H9 (cell line): ENCODE data around the gene TUBD1. TPM values are rescaled to one million over a fixed set of nuclear protein-coding genes. Genes with fewer than 3 reads are reported as not detected.

Source experiments
- DNase-seq: peaks from one replicate; pipeline ENCODE4 v3.0.0-alpha.2; 2017
- H2AFZ ChIP-seq: one replicate; pipeline ENCODE4 v1.6.1; 2013; ENCODE audit warnings: mild to moderate bottlenecking, low read length, control low read depth, moderate library complexity
- H2AK5ac ChIP-seq: 2 replicates; pipeline ENCODE4 v1.6.1; 2013; ENCODE audit warnings: low read length, control low read depth, mixed read lengths; ENCODE audit not compliant: insufficient read length
- H2BK120ac ChIP-seq: one replicate; pipeline ENCODE4 v1.6.1; 2013; ENCODE audit warnings: low read depth, mild to moderate bottlenecking, low read length, control low read depth, inconsistent platforms; ENCODE audit not compliant: poor library complexity, severe bottlenecking
- H2BK12ac ChIP-seq: 2 replicates; pipeline ENCODE4 v1.6.1; 2013; ENCODE audit warnings: low read length, control low read depth, mixed read lengths, low read depth; ENCODE audit not compliant: insufficient read length
- H2BK15ac ChIP-seq: 2 replicates; pipeline ENCODE4 v1.6.1; 2013; ENCODE audit warnings: low read depth, low read length, control low read depth
- H2BK20ac ChIP-seq: one replicate; pipeline ENCODE4 v1.6.1; 2013; ENCODE audit warnings: low read depth, mild to moderate bottlenecking, low read length, control low read depth, inconsistent platforms; ENCODE audit not compliant: poor library complexity, severe bottlenecking
- H2BK5ac ChIP-seq: 2 replicates; pipeline ENCODE4 v1.6.1; 2013; ENCODE audit warnings: low read length, control low read depth, mixed read lengths; ENCODE audit not compliant: insufficient read length
- H3K14ac ChIP-seq: 2 replicates; pipeline ENCODE4 v1.6.1; 2013; ENCODE audit warnings: low read length, control low read depth; ENCODE audit not compliant: insufficient read depth
- H3K18ac ChIP-seq: 2 replicates; pipeline ENCODE4 v1.6.1; 2013; ENCODE audit warnings: low read depth, mild to moderate bottlenecking, mixed read lengths, low read length, control low read depth; ENCODE audit not compliant: insufficient read length
- H3K23ac ChIP-seq: 2 replicates; pipeline ENCODE4 v1.6.1; 2013; ENCODE audit warnings: low read length, control low read depth, mixed read lengths, low read depth; ENCODE audit not compliant: insufficient read length
- H3K23me2 ChIP-seq: 2 replicates; pipeline ENCODE4 v1.6.1; 2013; ENCODE audit warnings: low read depth, mild to moderate bottlenecking, mixed read lengths, low read length, control low read depth; ENCODE audit not compliant: insufficient read length, poor library complexity, severe bottlenecking
- H3K27ac ChIP-seq: 2 replicates; pipeline ENCODE4 v1.5.1; 2013; ENCODE audit warnings: low read length, control low read depth, mixed read lengths, low read depth; ENCODE audit not compliant: insufficient read length
- H3K27me3 ChIP-seq: 2 replicates; pipeline ENCODE4 v1.6.1; 2013; ENCODE audit warnings: low read length, control low read depth, inconsistent platforms; ENCODE audit not compliant: insufficient read depth
- H3K4ac ChIP-seq: 2 replicates; pipeline ENCODE4 v1.6.1; 2013; ENCODE audit warnings: low read depth, mild to moderate bottlenecking, control low read depth, inconsistent platforms, low read length, moderate library complexity
- H3K4me1 ChIP-seq: 2 replicates; pipeline ENCODE4 v1.6.1; 2013; ENCODE audit warnings: low read length, control low read depth, inconsistent platforms; ENCODE audit not compliant: insufficient read depth
- H3K4me2 ChIP-seq: 2 replicates; pipeline ENCODE4 v1.6.1; 2013; ENCODE audit warnings: low read length, control low read depth, mixed read lengths; ENCODE audit not compliant: insufficient read length, insufficient read depth
- H3K56ac ChIP-seq: 2 replicates; pipeline ENCODE4 v1.6.1; 2013; ENCODE audit warnings: low read depth, mild to moderate bottlenecking, mixed read lengths, low read length, control low read depth; ENCODE audit not compliant: insufficient read length
- H3K79me1 ChIP-seq: 2 replicates; pipeline ENCODE4 v1.6.1; 2013; ENCODE audit warnings: low read depth, mild to moderate bottlenecking, moderate library complexity, low read length, control low read depth, inconsistent platforms; ENCODE audit not compliant: insufficient read depth, poor library complexity, severe bottlenecking
- H3K79me2 ChIP-seq: 2 replicates; pipeline ENCODE4 v1.6.1; 2013; ENCODE audit warnings: low read length, control low read depth, inconsistent platforms; ENCODE audit not compliant: insufficient read depth
- H3K9ac ChIP-seq: 2 replicates; pipeline ENCODE4 v1.6.1; 2013; ENCODE audit warnings: low read length, control low read depth, mixed read lengths; ENCODE audit not compliant: insufficient read length; ENCODE audit errors: extremely low read depth
- H3K9me3 ChIP-seq: one replicate; pipeline ENCODE4 v1.6.1; 2013; ENCODE audit warnings: low read depth, low read length, inconsistent platforms; ENCODE audit not compliant: control insufficient read depth
- H3T11ph ChIP-seq: one replicate; pipeline ENCODE4 v1.6.1; 2013; ENCODE audit warnings: mild to moderate bottlenecking, low read length, control low read depth, inconsistent platforms
- H4K20me1 ChIP-seq: one replicate; pipeline ENCODE4 v1.6.1; 2013; ENCODE audit not compliant: control insufficient read depth, insufficient read length, insufficient read depth
- H4K5ac ChIP-seq: 2 replicates; pipeline ENCODE4 v1.6.1; 2013; ENCODE audit warnings: low read depth, mild to moderate bottlenecking, mixed read lengths, low read length, control low read depth; ENCODE audit not compliant: insufficient read length
- H4K8ac ChIP-seq: replicated peaks from 2 replicates; pipeline ENCODE4 v1.6.1; 2013; ENCODE audit warnings: low read length, control low read depth, mixed read lengths, low read depth; ENCODE audit not compliant: insufficient read length
- H4K91ac ChIP-seq: 2 replicates; pipeline ENCODE4 v1.6.1; 2013; ENCODE audit warnings: low read depth, mild to moderate bottlenecking, moderate library complexity, mixed read lengths, low read length, control low read depth; ENCODE audit not compliant: insufficient read length
- H3K27ac Mint-ChIP-seq, 3 experiments: 2 replicates in 2 of 3; 3 replicates in 1 of 3; pipeline ENCODE4 v1.8.0; 2020 to 2021; ENCODE audit warnings: mixed read lengths in 3 of 3, mild to moderate bottlenecking in 1 of 3, moderate library complexity in 1 of 3
- H3K27me3 Mint-ChIP-seq: 2 replicates; pipeline ENCODE4 v1.8.0; 2021; ENCODE audit warnings: low read depth, mild to moderate bottlenecking, moderate library complexity, mixed read lengths
- H3K36me3 Mint-ChIP-seq, 3 experiments: 2 replicates in 2 of 3; 3 replicates in 1 of 3; pipeline ENCODE4 v1.8.0; 2020 to 2021; ENCODE audit warnings: low read depth in 3 of 3, mixed read lengths in 3 of 3; ENCODE audit not compliant: insufficient read depth in 1 of 3
- H3K4me1 Mint-ChIP-seq, 2 experiments: 2 replicates each; pipeline ENCODE4 v1.8.0; 2020; ENCODE audit warnings: mixed read lengths in 2 of 2
- H3K4me3 Mint-ChIP-seq, 2 experiments: 2 replicates in 1 of 2; 3 replicates in 1 of 2; pipeline ENCODE4 v1.8.0; 2020 to 2021; ENCODE audit warnings: mild to moderate bottlenecking in 2 of 2, mixed read lengths in 2 of 2, moderate library complexity in 1 of 2
- H3K9me3 Mint-ChIP-seq, 2 experiments: 2 replicates in 1 of 2; 3 replicates in 1 of 2; pipeline ENCODE4 v1.8.0; 2020; ENCODE audit warnings: mild to moderate bottlenecking in 2 of 2, mixed read lengths in 2 of 2, moderate library complexity in 1 of 2
- CTCF ChIP-seq: fragments of 200-600 bp; sonication (generic); conservative IDR thresholded peaks from 3 replicates; pipeline ENCODE4 v1.8.0; 2021; ENCODE audit warnings: antibody characterized with exemption, mild to moderate bottlenecking
- WGBS: extraction: QIAGEN DNeasy Blood & Tissue Kit; methylation state at CpG from one replicate; pipeline ENCODE4 v1.1.7; 2013; ENCODE audit warnings: missing lambda C conversion rate, low lambda C conversion rate, mixed read lengths; ENCODE audit not compliant: insufficient read length; ENCODE audit errors: extremely low coverage; 5-methylcytosine and 5-hydroxymethylcytosine counted together
- total RNA-seq: library from RNA; stranded (reverse); gene quantifications from 2 replicates; pipeline ENCODE4 v1.2.1, GENCODE V29; 2021

Gene TUBD1
- total RNA-seq, 1 experiment from 2014 or later, result 26.4 TPM

- Histone ChIP-seq H3K4me2 (no peak overlapping the region), H4K20me1 (no peaks in the 10 kb centered on the region), H4K91ac (no peak overlapping the region), H2AK5ac (no peak overlapping the region), H3K56ac (no peak overlapping the region), H3K23me2 (no peaks in the 10 kb centered on the region), H3T11ph (no peak overlapping the region), H3K18ac (no peak overlapping the region), H2AFZ (no peak overlapping the region), H2BK5ac (no peak overlapping the region), H3K79me2 (peaks cover 5% of the 10 kb centered on the region; the same call in 1 of the 2 replicates), H2BK12ac (no peak overlapping the region), H4K5ac (no peak overlapping the region), H3K27me3 (no peaks in the 10 kb centered on the region; the same call in 1 of the 2 replicates), H3K23ac (no peak overlapping the region), H3K9me3 (no peaks in the 10 kb centered on the region), H2BK120ac (no peak overlapping the region), H3K4me1 (no peaks in the 10 kb centered on the region), H3K14ac (no peak overlapping the region), H3K9ac (no peak overlapping the region), H2BK20ac (no peak overlapping the region), H2BK15ac (no peak overlapping the region), H3K27ac (no peak overlapping the region), H3K4ac (no peak overlapping the region), H3K79me1 (no peaks in the 10 kb centered on the region), H4K8ac (no peak overlapping the region)
- Mint-ChIP-seq H3K27me3 (no peaks in the 10 kb centered on the region; the same call in 1 of the 2 replicates), H3K4me3 (no peak overlapping the region), H3K27ac (peak overlapping the region in 2 of 3 experiments; percentile 14 to 37; a peak in 2 of 7 replicates), H3K4me1 (peaks cover 8 to 13% of the 10 kb centered on the region in 2 experiments), H3K9me3 (no peaks in the 10 kb centered on the region), H3K36me3 (peaks cover 13 to 38% (median 35%) of the 10 kb centered on the region in 3 experiments; a peak in 6 of 7 replicates)
- no CpG with 5 or more reads among the region's 2 CpGs for WGBS
- TF ChIP-seq CTCF, result no peak
- DNase-seq, result no peak
These were observed 2.0 kb downstream of the TUBD1 start for GRCh38 chr17:59890720-59891119.
